ENCODE measurements around the gene PPIL1.

GRCh38 chr6:36836111-36837021 lies 38.2 kb downstream of the PPIL1 start:
- TF ChIP-seq CTCF (IDR thresholded peaks at IDR 0.05) (no peak), POLR2A (IDR thresholded peaks at IDR 0.05) (no peak)
